GM13977 (cell line): ENCODE results near the gene TRIM2.

ENCODE experiments used
- DNase-seq: peaks from one replicate; pipeline ENCODE4 v3.0.0; 2012; ENCODE audit warnings: low spot score
- CTCF ChIP-seq: IDR thresholded peaks from 2 replicates; pipeline ENCODE4 v1.5.1; 2012; ENCODE audit warnings: mild to moderate bottlenecking, control low read depth; ENCODE audit not compliant: insufficient read depth; ENCODE audit errors: extremely low read depth, missing control alignments
- in situ Hi-C: fragments of 300-500 bp; cut with MboI; formaldehyde crosslinking; loops from one replicate; pipeline ENCODE4 v1.12.0; 2022; ENCODE audit warnings: low sequenced_read_pairs, low pct_unique_long_range_greater_than_20kb, mixed read lengths, inconsistent platforms; ENCODE audit not compliant: unreplicated experiment

The TRIM2 gene

GRCh38 chr4:153249199-153250041 lies 45.2 kb downstream of the TRIM2 start:
- DNase-seq, result peak; percentile 91
- in situ Hi-C loops, result no loop called here
- TF ChIP-seq CTCF, result no peak

GRCh38 chr4:153252122-153252521 lies 47.9 kb downstream of the TRIM2 start:
- no peak for TF ChIP-seq CTCF
- in situ Hi-C loops, result no loop called here
- no peak for DNase-seq

GRCh38 chr4:153255233-153255632 lies 51.0 kb downstream of the TRIM2 start:
- TF ChIP-seq CTCF, result no peak
- in situ Hi-C loops, result no loop called here

GRCh38 chr4:153257151-153257620 lies 52.9 kb downstream of the TRIM2 start:
- TF ChIP-seq CTCF, result no peak
- DNase-seq, result no peak
- in situ Hi-C loops, result no loop called here

More at GRCh38 chr4:153255233-153255632, 51.0 kb downstream of the TRIM2 start:
- DNase-seq, result no peak

- no peak for TF ChIP-seq CTCF
- in situ Hi-C loops, result no loop called here
- no peak for DNase-seq
Observed at GRCh38 chr4:153257991-153258390, 53.7 kb downstream of the TRIM2 start.

- in situ Hi-C loops, result no loop called here
- no peak for TF ChIP-seq CTCF
- DNase-seq, result no peak
Observed at GRCh38 chr4:153258750-153259149, 54.5 kb downstream of the TRIM2 start.
